ENCODE data around the gene SUPT6H.

DNA sequence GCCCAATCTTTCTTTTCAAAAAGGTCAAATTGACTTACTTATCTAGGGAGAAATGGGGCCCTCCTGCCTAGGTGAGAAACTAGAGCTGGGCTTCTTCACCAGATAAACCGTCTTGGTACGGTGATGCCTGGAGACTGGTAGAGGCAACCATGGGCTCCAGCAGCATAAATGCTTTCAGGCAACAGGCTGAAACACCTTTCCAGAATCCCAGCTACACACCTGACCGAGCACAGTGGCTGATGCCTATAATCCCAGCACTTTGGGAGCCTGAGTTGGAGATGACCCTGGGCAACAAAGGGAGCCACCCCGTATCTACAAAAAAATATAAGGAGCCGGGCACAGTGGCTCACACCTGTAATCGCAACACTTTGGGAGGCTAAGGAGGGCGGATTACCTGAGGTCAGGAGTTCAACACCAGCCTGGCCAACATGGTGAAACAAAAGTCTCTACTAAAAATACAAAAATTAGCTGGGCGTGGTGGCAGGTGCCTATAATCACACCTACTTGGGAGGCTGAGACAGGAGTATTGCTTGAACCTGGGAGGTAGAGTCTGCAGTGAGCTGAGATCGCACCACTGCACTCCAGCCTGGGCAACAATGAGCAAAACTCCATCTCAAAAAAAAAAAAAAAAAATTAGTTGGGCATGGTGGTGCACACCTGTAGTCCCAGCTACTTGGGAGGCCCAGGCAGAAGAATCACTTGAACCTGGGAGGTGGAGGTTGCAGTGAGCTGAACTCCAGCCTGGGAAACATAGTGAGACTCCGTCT lies 89.8 kb downstream of the SUPT6H start:
- TF ChIP-seq, protein P1, sequence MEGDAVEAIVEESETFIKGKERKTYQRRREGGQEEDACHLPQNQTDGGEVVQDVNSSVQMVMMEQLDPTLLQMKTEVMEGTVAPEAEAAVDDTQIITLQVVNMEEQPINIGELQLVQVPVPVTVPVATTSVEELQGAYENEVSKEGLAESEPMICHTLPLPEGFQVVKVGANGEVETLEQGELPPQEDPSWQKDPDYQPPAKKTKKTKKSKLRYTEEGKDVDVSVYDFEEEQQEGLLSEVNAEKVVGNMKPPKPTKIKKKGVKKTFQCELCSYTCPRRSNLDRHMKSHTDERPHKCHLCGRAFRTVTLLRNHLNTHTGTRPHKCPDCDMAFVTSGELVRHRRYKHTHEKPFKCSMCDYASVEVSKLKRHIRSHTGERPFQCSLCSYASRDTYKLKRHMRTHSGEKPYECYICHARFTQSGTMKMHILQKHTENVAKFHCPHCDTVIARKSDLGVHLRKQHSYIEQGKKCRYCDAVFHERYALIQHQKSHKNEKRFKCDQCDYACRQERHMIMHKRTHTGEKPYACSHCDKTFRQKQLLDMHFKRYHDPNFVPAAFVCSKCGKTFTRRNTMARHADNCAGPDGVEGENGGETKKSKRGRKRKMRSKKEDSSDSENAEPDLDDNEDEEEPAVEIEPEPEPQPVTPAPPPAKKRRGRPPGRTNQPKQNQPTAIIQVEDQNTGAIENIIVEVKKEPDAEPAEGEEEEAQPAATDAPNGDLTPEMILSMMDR (IDR thresholded peaks at IDR 0.05): no peak
- TF ChIP-seq EP300 (IDR thresholded peaks at IDR 0.05): no peak
